Stimulated activated CD4-positive, alpha-beta T cell treated with anti-CD3 and anti-CD28 coated beads, Interleukin-12 subunit alpha, Interleukin-12 subunit beta, amount 100 ng/mL, for 24 hours (primary cell): ENCODE results near the gene ALCAM.
A peak's percentile ranks its signal among the peaks of the same experiment; 100 is the strongest.

Experiments used
- DNase-seq, 2 experiments: peaks; one replicate each; pipeline ENCODE4 v3.0.0-alpha.2; 2020; ENCODE audit warnings: low read depth in 2 of 2

Gene ALCAM

GRCh38 chr3:105527949-105528348 is 161.2 kb downstream of the ALCAM start:
- peak in 1 of 2 experiments; percentile 12 for DNase-seq

- no peak for DNase-seq
Measured at GRCh38 chr3:105528955-105529354, 162.2 kb downstream of the ALCAM start.

- no peak for DNase-seq
Measured at GRCh38 chr3:105529456-105529855, 162.7 kb downstream of the ALCAM start.

GRCh38 chr3:105532251-105532650 is 165.5 kb downstream of the ALCAM start:
- no peak for DNase-seq

GRCh38 chr3:105533960-105534359 is 167.3 kb downstream of the ALCAM start:
- DNase-seq: no peak

- DNase-seq: no peak
Measured at GRCh38 chr3:105534491-105534890, 167.8 kb downstream of the ALCAM start.

GRCh38 chr3:105537371-105538080 is 170.8 kb downstream of the ALCAM start:
- DNase-seq: no peak

- no peak for DNase-seq
Measured at GRCh38 chr3:105538483-105538882, 171.8 kb downstream of the ALCAM start.

- DNase-seq: no peak
Measured at GRCh38 chr3:105539897-105540296, 173.2 kb downstream of the ALCAM start.

GRCh38 chr3:105542282-105543019 is 175.7 kb downstream of the ALCAM start:
- no peak for DNase-seq

GRCh38 chr3:105545051-105545450 is 178.3 kb downstream of the ALCAM start:
- no peak for DNase-seq

GRCh38 chr3:105553851-105554250 is 187.1 kb downstream of the ALCAM start:
- no peak for DNase-seq

GRCh38 chr3:105555206-105555605 is 188.5 kb downstream of the ALCAM start:
- no peak for DNase-seq

GRCh38 chr3:105559856-105560255 is 193.1 kb downstream of the ALCAM start:
- no peak for DNase-seq

- no peak for DNase-seq
Measured at GRCh38 chr3:105561876-105562275, 195.2 kb downstream of the ALCAM start.

- DNase-seq: no peak
Measured at GRCh38 chr3:105564546-105565288, 198.0 kb downstream of the ALCAM start.

- DNase-seq: no peak
Measured at GRCh38 chr3:105571005-105571404, 204.3 kb downstream of the ALCAM start.

- no peak for DNase-seq
Measured at GRCh38 chr3:105572501-105572900, 205.8 kb downstream of the ALCAM start.

GRCh38 chr3:105579439-105579838 is 212.7 kb downstream of the ALCAM start:
- no peak for DNase-seq

- DNase-seq: no peak
Measured at GRCh38 chr3:105580296-105580965, 213.7 kb downstream of the ALCAM start.

GRCh38 chr3:105582015-105582414 is 215.3 kb downstream of the ALCAM start:
- DNase-seq: no peak
